IPS-18c (cell line): ENCODE measurements around the gene MXD3.

Experiments
- H3K4me3 ChIP-seq: 2 replicates; pipeline ENCODE4 v1.7.0; 2013; ENCODE audit warnings: low read depth, mild to moderate bottlenecking, low read length, moderate library complexity; ENCODE audit not compliant: insufficient read depth
- H3K9me3 ChIP-seq: one replicate; pipeline ENCODE4 v1.6.1; 2013; ENCODE audit warnings: mild to moderate bottlenecking, low read length, moderate library complexity; ENCODE audit not compliant: control insufficient read depth, insufficient read depth

Gene MXD3

DNA sequence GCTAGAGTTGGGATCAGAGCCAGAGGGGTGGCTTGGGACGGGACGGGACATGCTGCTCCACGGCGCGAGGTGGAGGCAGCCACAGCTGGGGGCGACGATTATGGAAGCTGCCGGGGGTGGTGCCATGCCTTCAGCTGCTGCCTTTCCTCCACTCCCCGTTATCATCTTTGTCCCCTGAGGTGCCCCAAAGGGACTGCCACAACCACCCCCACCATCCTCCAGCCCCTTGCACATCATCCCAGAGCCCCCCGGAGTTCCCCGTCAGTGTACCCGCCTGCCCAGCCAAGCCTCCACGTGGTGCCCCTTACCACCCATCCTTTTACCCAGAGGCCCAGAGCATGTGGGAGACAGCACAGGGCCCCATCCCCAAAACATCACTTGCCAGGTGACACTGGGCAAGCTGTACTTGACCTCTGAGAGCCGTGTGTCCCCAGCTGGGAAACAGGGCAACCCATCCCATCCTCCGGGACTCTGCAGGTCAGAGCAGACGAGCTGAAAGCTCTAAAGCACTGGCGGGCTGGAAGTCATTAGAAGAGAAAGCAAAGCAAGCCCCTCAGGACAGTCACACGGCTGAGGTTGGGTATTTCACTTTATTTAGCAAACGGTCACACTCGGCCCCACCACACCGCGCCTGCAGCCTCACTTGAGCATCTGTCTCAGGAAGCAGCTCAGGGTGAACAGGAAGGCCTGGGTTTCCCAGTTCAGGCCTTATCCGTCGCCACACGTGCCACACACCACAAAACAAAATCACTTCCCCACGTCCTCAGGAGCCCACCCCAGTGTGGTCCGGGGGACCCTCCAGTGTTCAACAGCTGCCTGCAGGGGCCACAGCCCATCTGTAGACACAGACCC, 19.5 kb upstream of the MXD3 start:
- no peaks in the 10 kb centered on the region for H3K9me3 ChIP-seq

GRCh38 chr5:177329883-177330282, 18.2 kb upstream of the MXD3 start:
- no peak overlapping the region for H3K4me3 ChIP-seq

More for the DNA sequence above, 19.5 kb upstream of the MXD3 start:
- no peak overlapping the region for H3K4me3 ChIP-seq

GRCh38 chr5:177328545-177329231, 17.0 kb upstream of the MXD3 start:
- H3K9me3 ChIP-seq = no peaks in the 10 kb centered on the region
- no peak overlapping the region for H3K4me3 ChIP-seq

More at GRCh38 chr5:177329883-177330282, 18.2 kb upstream of the MXD3 start:
- H3K9me3 ChIP-seq = no peaks in the 10 kb centered on the region

GRCh38 chr5:177327539-177328522, 16.1 kb upstream of the MXD3 start:
- Histone ChIP-seq H3K4me3 (no peak overlapping the region), H3K9me3 (no peaks in the 10 kb centered on the region)

- H3K9me3 ChIP-seq = no peaks in the 10 kb centered on the region
- H3K4me3 ChIP-seq = no peak overlapping the region
Measured at GRCh38 chr5:177325868-177326381, 14.2 kb upstream of the MXD3 start.

DNA sequence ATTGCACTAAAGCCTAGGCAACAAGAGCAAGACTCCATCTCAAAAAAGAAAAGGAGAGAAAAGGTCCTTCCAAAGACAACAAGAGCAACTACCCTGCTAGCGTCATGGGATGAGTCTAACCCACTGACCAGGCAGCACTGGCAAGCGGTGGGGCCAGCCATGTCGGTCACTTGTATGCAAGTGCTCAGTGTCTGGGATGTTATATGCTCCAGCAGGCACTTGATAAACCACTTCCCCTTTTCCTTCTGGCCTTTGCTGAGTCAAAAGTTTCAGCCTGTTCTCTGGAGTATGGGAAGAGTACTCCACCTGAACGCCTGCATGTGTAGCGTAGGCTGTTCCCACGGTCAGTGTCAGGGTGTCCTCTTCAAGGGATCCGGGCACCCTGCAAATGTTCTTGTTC, 9.2 kb upstream of the MXD3 start:
- H3K9me3 ChIP-seq = no peaks in the 10 kb centered on the region
- H3K4me3 ChIP-seq = no peak overlapping the region

DNA sequence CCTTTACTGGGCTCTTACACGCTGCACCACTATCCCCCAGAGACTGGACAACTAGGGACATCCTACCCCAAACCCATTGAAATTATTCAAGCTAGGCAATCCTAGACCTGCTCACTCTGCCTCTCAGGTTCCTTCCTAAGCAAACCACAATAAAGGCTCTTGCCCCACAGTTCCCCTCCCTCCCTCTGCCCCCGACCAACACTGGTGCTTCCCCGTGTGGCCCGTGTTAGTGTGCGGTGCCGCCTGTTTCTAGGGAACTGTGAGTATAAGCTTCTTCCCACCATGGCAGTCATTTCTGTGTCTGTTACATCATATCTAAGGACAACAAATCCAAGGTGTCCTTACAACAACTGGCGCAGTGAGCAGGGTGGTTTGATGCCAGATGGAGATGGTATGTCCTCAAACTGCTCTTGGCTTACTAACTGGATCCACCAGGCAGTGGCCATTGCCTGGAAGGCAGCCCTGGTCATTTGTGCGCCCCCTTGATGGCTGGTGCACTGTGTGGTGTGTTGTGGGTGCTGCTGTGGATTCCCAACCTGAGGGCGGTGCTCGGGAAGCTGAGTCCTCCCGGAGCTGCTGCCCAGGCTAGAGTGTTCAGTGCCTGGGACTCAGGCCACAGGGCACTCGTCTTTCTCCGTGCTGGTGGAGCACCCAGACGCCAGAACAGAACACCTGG, 8.4 kb upstream of the MXD3 start:
- Histone ChIP-seq H3K9me3 (no peaks in the 10 kb centered on the region), H3K4me3 (no peak overlapping the region)

GRCh38 chr5:177317959-177318377, 6.3 kb upstream of the MXD3 start:
- H3K4me3 ChIP-seq = no peak overlapping the region
- H3K9me3 ChIP-seq = no peaks in the 10 kb centered on the region

DNA sequence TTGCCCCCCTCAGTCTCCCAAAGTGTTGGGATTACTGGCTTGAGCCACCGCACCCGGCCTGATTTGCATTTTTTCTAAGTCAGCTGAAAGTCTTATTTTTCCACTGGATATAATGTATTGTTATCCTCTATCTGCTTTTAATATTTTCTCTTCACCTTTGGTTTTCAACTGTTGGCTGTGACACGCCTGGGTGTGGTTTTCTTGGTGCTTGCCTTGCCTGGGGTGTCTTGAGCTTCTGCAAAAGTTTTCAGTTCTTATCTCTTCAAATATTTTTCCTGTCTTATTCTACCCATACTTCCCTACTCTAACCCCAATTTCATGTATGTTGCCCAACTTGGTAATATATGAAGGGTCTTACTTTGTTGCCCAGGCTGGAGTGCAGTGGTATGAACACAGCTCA, 4.3 kb upstream of the MXD3 start:
- Histone ChIP-seq H3K4me3 (no peak overlapping the region), H3K9me3 (no peaks in the 10 kb centered on the region)

- no peak overlapping the region for H3K4me3 ChIP-seq
Measured at GRCh38 chr5:177315411-177315810, 3.7 kb upstream of the MXD3 start.

DNA sequence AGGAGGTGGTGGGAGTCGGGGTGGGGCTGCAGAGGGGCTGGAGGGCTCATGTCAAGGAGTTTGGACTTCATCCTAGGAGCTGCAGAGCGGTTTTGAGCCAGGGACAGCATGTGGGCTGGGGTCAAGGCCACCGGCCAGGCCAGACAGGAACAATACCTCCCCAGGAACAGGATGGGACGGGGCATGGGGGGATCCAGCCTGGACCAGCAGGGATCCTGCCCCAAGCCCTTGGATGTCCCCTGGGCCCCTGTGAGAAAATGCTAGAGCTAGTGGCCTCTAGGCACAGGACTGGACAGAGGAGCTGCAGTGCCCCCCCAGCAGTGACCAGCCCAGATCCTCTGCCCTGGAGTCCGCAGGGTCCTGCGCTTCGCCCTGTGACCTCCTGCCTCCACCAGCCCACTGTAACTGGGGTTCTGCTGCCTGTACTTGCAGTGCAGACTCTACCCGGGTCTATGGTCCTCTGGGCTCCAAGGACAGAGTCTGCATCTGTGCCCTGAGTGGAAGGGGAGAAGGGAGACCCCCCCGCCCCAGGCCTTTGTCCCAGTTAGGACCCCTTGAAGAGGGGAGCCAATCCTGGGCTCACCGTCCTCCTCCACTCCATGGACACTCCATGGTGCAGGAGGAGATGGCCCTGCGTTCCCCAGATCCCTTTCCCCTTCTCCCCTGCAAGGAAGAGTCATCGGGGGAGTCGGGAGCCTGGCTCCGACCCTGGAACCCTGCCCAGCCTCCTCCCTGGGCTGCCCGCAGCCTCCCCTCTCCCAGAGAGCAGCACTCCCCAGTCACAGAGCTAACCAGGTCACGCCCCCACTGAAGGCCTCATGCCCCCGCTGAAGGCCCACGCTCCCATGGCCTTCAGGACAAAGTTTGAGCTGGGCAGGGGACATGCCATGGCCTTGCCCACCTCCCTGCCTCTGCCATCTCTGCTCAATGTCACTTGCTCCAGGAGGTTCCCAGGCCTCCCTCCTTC, 3.0 kb upstream of the MXD3 start:
- H3K9me3 ChIP-seq = no peaks in the 10 kb centered on the region
- no peak overlapping the region for H3K4me3 ChIP-seq

More at GRCh38 chr5:177315411-177315810, 3.7 kb upstream of the MXD3 start:
- H3K9me3 ChIP-seq = no peaks in the 10 kb centered on the region

- no peaks in the 10 kb centered on the region for H3K9me3 ChIP-seq
- H3K4me3 ChIP-seq = no peak overlapping the region
Measured at GRCh38 chr5:177313561-177314259, 2.0 kb upstream of the MXD3 start.

DNA sequence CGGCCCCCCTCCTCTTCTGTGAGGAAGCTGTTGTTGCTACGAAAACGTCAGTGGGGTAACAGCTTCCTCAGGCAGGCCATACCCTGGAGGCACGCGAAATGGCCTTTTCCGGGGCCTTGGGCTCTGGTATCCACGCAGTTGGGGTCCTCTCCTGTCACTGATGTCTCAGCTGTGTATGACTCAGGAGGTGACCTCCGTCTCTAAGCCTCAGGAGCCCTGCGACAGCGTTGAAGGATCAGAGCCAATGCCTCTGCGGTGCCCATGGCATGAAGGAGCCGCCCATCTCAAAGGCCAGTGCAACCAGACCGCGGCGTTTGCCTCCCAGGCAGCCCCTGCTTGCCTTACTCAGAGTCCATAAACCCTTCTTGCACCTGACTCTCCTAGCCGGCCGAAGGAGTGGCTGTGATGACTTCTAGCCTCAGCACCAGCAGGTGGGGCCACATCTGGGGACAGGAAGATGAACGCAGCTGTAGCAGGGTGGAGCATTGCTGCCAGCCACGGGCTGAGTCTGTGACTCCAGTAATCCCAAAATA, 1.0 kb upstream of the MXD3 start:
- no peaks in the 10 kb centered on the region for H3K9me3 ChIP-seq
- peak overlapping the region; percentile 59 for H3K4me3 ChIP-seq

GRCh38 chr5:177311392-177311722, 341 bp downstream of the MXD3 start:
- Histone ChIP-seq H3K4me3 (peak overlapping the region; percentile 78), H3K9me3 (no peaks in the 10 kb centered on the region)

DNA sequence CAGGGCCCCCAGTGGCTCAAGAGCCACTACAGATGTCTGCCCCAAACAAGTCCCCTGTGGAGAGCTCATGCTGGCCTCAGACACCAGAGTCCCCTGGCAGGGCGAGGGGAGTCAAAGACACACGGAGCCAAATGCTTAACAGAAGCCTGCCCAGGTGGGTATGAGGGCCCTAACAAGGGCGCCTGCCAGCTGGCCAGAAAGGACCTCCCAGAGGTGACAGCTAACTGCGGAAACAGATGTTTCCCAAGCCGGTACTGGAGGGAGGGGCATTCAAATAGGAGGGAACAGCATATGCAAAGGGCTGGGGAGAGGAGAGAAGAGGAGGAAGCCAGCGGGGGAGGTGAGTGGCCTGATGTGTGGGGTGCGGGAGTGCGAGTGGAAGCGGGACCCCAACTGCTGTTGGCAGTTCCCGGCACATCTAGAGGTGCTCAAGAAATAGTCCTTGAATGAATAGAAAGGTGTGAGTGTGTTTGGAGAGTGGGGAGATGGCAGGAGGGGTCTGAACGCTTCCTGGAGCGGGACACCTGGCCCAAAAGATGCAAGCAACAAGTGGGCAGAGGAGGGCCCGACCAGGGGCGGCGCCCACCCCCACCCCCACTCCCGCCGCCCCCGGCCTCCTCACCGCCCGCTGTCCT, 824 bp downstream of the MXD3 start:
- no peaks in the 10 kb centered on the region for H3K9me3 ChIP-seq
- peak overlapping the region; percentile 78 for H3K4me3 ChIP-seq
